ENCODE data around the gene NBAS.

NBAS gene

GRCh38 chr2:15601681-15602080, 40.5 kb upstream of the NBAS start:
- H3K36me3 ChIP-seq (ENCODE audit: insufficient read depth, low read length), result peaks cover 73% of the 10 kb centered on the region
- H3K4me3 ChIP-seq (ENCODE audit: low read depth in 1 of 2, low read length in 2 of 2), result no peak overlapping the region
- no peaks in the 10 kb centered on the region for H3K9me3 ChIP-seq (ENCODE audit: low read length)
- no peaks in the 10 kb centered on the region for H3K27me3 ChIP-seq (ENCODE audit: control insufficient read depth in 1 of 2, insufficient read depth in 2 of 2, low read length in 2 of 2)
- no peaks in the 10 kb centered on the region for H3K4me1 ChIP-seq (ENCODE audit: insufficient read depth, low read length)
- no peak overlapping the region for H3K9ac ChIP-seq (ENCODE audit: low read length)
- H3K27ac ChIP-seq (ENCODE audit: low read depth, low read length), result no peak overlapping the region

GRCh38 chr2:15599994-15600393, 38.9 kb upstream of the NBAS start:
- H3K36me3 ChIP-seq (ENCODE audit: insufficient read depth, low read length), result peaks cover 71% of the 10 kb centered on the region
- H3K9me3 ChIP-seq (ENCODE audit: low read length), result no peaks in the 10 kb centered on the region
- H3K9ac ChIP-seq (ENCODE audit: low read length), result no peak overlapping the region
- no peaks in the 10 kb centered on the region for H3K4me1 ChIP-seq (ENCODE audit: insufficient read depth, low read length)
- H3K27ac ChIP-seq (ENCODE audit: low read depth, low read length), result no peak overlapping the region
- H3K27me3 ChIP-seq (ENCODE audit: control insufficient read depth in 1 of 2, insufficient read depth in 2 of 2, low read length in 2 of 2), result no peaks in the 10 kb centered on the region
- H3K4me3 ChIP-seq (ENCODE audit: low read depth in 1 of 2, low read length in 2 of 2), result no peak overlapping the region

GRCh38 chr2:15596968-15597367, 35.8 kb upstream of the NBAS start:
- Histone ChIP-seq H3K27ac (ENCODE audit: low read depth, low read length) (no peak overlapping the region), H3K27me3 (ENCODE audit: control insufficient read depth in 1 of 2, insufficient read depth in 2 of 2, low read length in 2 of 2) (no peaks in the 10 kb centered on the region), H3K9ac (ENCODE audit: low read length) (no peak overlapping the region), H3K36me3 (ENCODE audit: insufficient read depth, low read length) (peaks cover 42% of the 10 kb centered on the region), H3K9me3 (ENCODE audit: low read length) (no peaks in the 10 kb centered on the region), H3K4me3 (ENCODE audit: low read depth in 1 of 2, low read length in 2 of 2) (no peak overlapping the region), H3K4me1 (ENCODE audit: insufficient read depth, low read length) (peaks cover 10% of the 10 kb centered on the region)

GRCh38 chr2:15596350-15596749, 35.2 kb upstream of the NBAS start:
- no peak overlapping the region for H3K27ac ChIP-seq (ENCODE audit: low read depth, low read length)
- peaks cover 36% of the 10 kb centered on the region for H3K36me3 ChIP-seq (ENCODE audit: insufficient read depth, low read length)
- no peak overlapping the region for H3K4me3 ChIP-seq (ENCODE audit: low read depth in 1 of 2, low read length in 2 of 2)
- H3K9ac ChIP-seq (ENCODE audit: low read length), result no peak overlapping the region
- no peaks in the 10 kb centered on the region for H3K27me3 ChIP-seq (ENCODE audit: control insufficient read depth in 1 of 2, insufficient read depth in 2 of 2, low read length in 2 of 2)
- H3K4me1 ChIP-seq (ENCODE audit: insufficient read depth, low read length), result peaks cover 11% of the 10 kb centered on the region
- no peaks in the 10 kb centered on the region for H3K9me3 ChIP-seq (ENCODE audit: low read length)

GRCh38 chr2:15595936-15596335, 34.8 kb upstream of the NBAS start:
- no peak overlapping the region for H3K27ac ChIP-seq (ENCODE audit: low read depth, low read length)
- H3K9me3 ChIP-seq (ENCODE audit: low read length), result no peaks in the 10 kb centered on the region
- H3K4me3 ChIP-seq (ENCODE audit: low read depth in 1 of 2, low read length in 2 of 2), result no peak overlapping the region
- H3K4me1 ChIP-seq (ENCODE audit: insufficient read depth, low read length), result peaks cover 16% of the 10 kb centered on the region
- H3K9ac ChIP-seq (ENCODE audit: low read length), result no peak overlapping the region
- no peaks in the 10 kb centered on the region for H3K27me3 ChIP-seq (ENCODE audit: control insufficient read depth in 1 of 2, insufficient read depth in 2 of 2, low read length in 2 of 2)
- peaks cover 31% of the 10 kb centered on the region for H3K36me3 ChIP-seq (ENCODE audit: insufficient read depth, low read length)

- Histone ChIP-seq H3K9me3 (ENCODE audit: low read length) (no peaks in the 10 kb centered on the region), H3K9ac (ENCODE audit: low read length) (no peak overlapping the region), H3K27ac (ENCODE audit: low read depth, low read length) (no peak overlapping the region), H3K36me3 (ENCODE audit: insufficient read depth, low read length) (peaks cover 29% of the 10 kb centered on the region), H3K27me3 (ENCODE audit: control insufficient read depth in 1 of 2, insufficient read depth in 2 of 2, low read length in 2 of 2) (no peaks in the 10 kb centered on the region), H3K4me3 (ENCODE audit: low read depth in 1 of 2, low read length in 2 of 2) (no peak overlapping the region), H3K4me1 (ENCODE audit: insufficient read depth, low read length) (peaks cover 16% of the 10 kb centered on the region)
These were observed 34.3 kb upstream of the NBAS start for GRCh38 chr2:15595342-15595905.

GRCh38 chr2:15594291-15595256, 33.4 kb upstream of the NBAS start:
- H3K27me3 ChIP-seq (ENCODE audit: control insufficient read depth in 1 of 2, insufficient read depth in 2 of 2, low read length in 2 of 2), result no peaks in the 10 kb centered on the region
- peaks cover 16% of the 10 kb centered on the region for H3K4me1 ChIP-seq (ENCODE audit: insufficient read depth, low read length)
- no peak overlapping the region for H3K27ac ChIP-seq (ENCODE audit: low read depth, low read length)
- H3K36me3 ChIP-seq (ENCODE audit: insufficient read depth, low read length), result peaks cover 21% of the 10 kb centered on the region
- no peak overlapping the region for H3K9ac ChIP-seq (ENCODE audit: low read length)
- H3K4me3 ChIP-seq (ENCODE audit: low read depth in 1 of 2, low read length in 2 of 2), result no peak overlapping the region
- H3K9me3 ChIP-seq (ENCODE audit: low read length), result no peaks in the 10 kb centered on the region

- no peak overlapping the region for H3K9ac ChIP-seq (ENCODE audit: low read length)
- H3K9me3 ChIP-seq (ENCODE audit: low read length), result no peaks in the 10 kb centered on the region
- peaks cover 21% of the 10 kb centered on the region for H3K36me3 ChIP-seq (ENCODE audit: insufficient read depth, low read length)
- peaks cover 16% of the 10 kb centered on the region for H3K4me1 ChIP-seq (ENCODE audit: insufficient read depth, low read length)
- H3K27me3 ChIP-seq (ENCODE audit: control insufficient read depth in 1 of 2, insufficient read depth in 2 of 2, low read length in 2 of 2), result no peaks in the 10 kb centered on the region
- no peak overlapping the region for H3K27ac ChIP-seq (ENCODE audit: low read depth, low read length)
- H3K4me3 ChIP-seq (ENCODE audit: low read depth in 1 of 2, low read length in 2 of 2), result no peak overlapping the region
These were observed 32.2 kb upstream of the NBAS start for GRCh38 chr2:15593327-15593705.

- H3K9ac ChIP-seq (ENCODE audit: low read length), result peak within 1 kb of the TSS; percentile 63
- no peaks in the 10 kb centered on the region for H3K9me3 ChIP-seq (ENCODE audit: low read length)
- peaks cover 16% of the 10 kb centered on the region for H3K4me1 ChIP-seq (ENCODE audit: insufficient read depth, low read length)
- H3K4me3 ChIP-seq (ENCODE audit: low read depth in 1 of 2, low read length in 2 of 2), result peak within 1 kb of the TSS; percentile 53 to 66
- H3K36me3 ChIP-seq (ENCODE audit: insufficient read depth, low read length), result peaks cover 13% of the 10 kb centered on the region
- no peaks in the 10 kb centered on the region for H3K27me3 ChIP-seq (ENCODE audit: control insufficient read depth in 1 of 2, insufficient read depth in 2 of 2, low read length in 2 of 2)
- H3K27ac ChIP-seq (ENCODE audit: low read depth, low read length), result peak within 1 kb of the TSS; percentile 79
These were observed 30.7 kb upstream of the NBAS start, which contains the start of gene DDX1 for GRCh38 chr2:15591692-15592463. Gene DDX1 (plus strand): TSS chr2:15591868. CDS start chr2:15591934, 66 bp downstream.

GRCh38 chr2:15591373-15591691, 30.2 kb upstream of the NBAS start:
- Histone ChIP-seq H3K4me3 (ENCODE audit: low read depth in 1 of 2, low read length in 2 of 2) (peak overlapping the region; percentile 53 to 66), H3K27ac (ENCODE audit: low read depth, low read length) (peak overlapping the region; percentile 79), H3K36me3 (ENCODE audit: insufficient read depth, low read length) (peaks cover 10% of the 10 kb centered on the region), H3K9me3 (ENCODE audit: low read length) (no peaks in the 10 kb centered on the region), H3K4me1 (ENCODE audit: insufficient read depth, low read length) (peaks cover 16% of the 10 kb centered on the region), H3K27me3 (ENCODE audit: control insufficient read depth in 1 of 2, insufficient read depth in 2 of 2, low read length in 2 of 2) (no peaks in the 10 kb centered on the region), H3K9ac (ENCODE audit: low read length) (peak overlapping the region; percentile 60)

GRCh38 chr2:15588329-15588919, 27.3 kb upstream of the NBAS start:
- no peak overlapping the region for H3K4me3 ChIP-seq (ENCODE audit: low read depth in 1 of 2, low read length in 2 of 2)

More at GRCh38 chr2:15588329-15588919, 27.3 kb upstream of the NBAS start:
- no peak overlapping the region for H3K27ac ChIP-seq (ENCODE audit: low read depth, low read length)
- H3K9ac ChIP-seq (ENCODE audit: low read length), result no peak overlapping the region
- H3K4me1 ChIP-seq (ENCODE audit: insufficient read depth, low read length), result peaks cover 13% of the 10 kb centered on the region
- no peaks in the 10 kb centered on the region for H3K36me3 ChIP-seq (ENCODE audit: insufficient read depth, low read length)
- no peaks in the 10 kb centered on the region for H3K27me3 ChIP-seq (ENCODE audit: control insufficient read depth in 1 of 2, insufficient read depth in 2 of 2, low read length in 2 of 2)
- H3K9me3 ChIP-seq (ENCODE audit: low read length), result no peaks in the 10 kb centered on the region
